AG04450 (cell line): ENCODE results near the gene VMAC. TPM values are rescaled to one million over a fixed set of nuclear protein-coding genes. Genes with fewer than 3 reads are reported as not detected.
A peak's percentile ranks its signal among the peaks of the same experiment; 100 is the strongest.

Source experiments
- CTCF ChIA-PET: fragments of 300-600, 350-600 bp; formaldehyde crosslinking; extraction: SDS; loops from one replicate; lab custom pipeline; 2022; ENCODE audit warnings: antibody characterized with exemption, inconsistent platforms; lab: Charles Lee
- POLR2A ChIA-PET: fragments of 350-600 bp; formaldehyde crosslinking; extraction: SDS; loops from one replicate; lab custom pipeline; 2021; ENCODE audit warnings: antibody characterized with exemption, inconsistent platforms; lab: Yijun Ruan, JAX
- DNase-seq: peaks from one replicate; pipeline ENCODE4 v3.0.0-alpha.2; 2011; ENCODE audit warnings: low read depth, low spot score
- H3K27ac ChIP-seq: one replicate; pipeline ENCODE4 v1.5.1; 2012; ENCODE audit warnings: low read depth, low read length, control low read depth
- H3K27me3 ChIP-seq: one replicate; pipeline ENCODE4 v1.6.0; 2012; ENCODE audit warnings: low read length; ENCODE audit not compliant: control insufficient read depth, insufficient read depth
- H3K4me3 ChIP-seq: 2 replicates; pipeline ENCODE4 v1.5.1; 2011; ENCODE audit warnings: mild to moderate bottlenecking, low read depth, low read length, control low read depth
- H3K9me3 ChIP-seq: 2 replicates; pipeline ENCODE4 v1.5.1; 2012; ENCODE audit warnings: low read length; ENCODE audit not compliant: control insufficient read depth, insufficient read depth
- polyA plus RNA-seq: library from polyadenylated mRNA; depleted of rRNA; stranded (reverse); fragments of >200 nt; gene quantifications from 2 replicates; pipeline ENCODE4 v1.2.3, GENCODE V29; 2011
- TF ChIP-seq, protein P1 (sequence below): IDR thresholded peaks from 2 replicates; pipeline ENCODE4 v1.5.1; 2011; ENCODE audit warnings: low read depth, low read length, control low read depth, inconsistent platforms

VMAC gene
- polyA plus RNA-seq, 1 experiment, result 2.5 TPM

DNA sequence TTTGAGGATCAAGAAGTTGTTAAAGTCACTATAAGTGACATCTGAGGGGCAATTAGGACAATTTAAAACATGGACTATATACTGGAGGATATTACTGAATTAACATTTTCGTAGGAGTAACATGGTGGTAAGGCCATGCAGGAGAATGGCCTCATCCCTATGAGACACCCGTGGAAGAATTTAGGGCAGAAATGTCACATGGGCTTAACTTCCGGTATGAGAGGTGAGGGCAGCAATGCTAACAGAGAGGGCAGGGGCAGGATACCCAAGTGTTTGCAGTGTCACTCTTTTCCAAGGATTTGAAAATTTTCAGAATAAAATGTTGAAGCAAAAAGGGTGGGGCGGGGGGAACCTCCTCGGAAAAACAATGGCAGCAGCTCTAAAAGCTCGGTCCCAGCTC lies 49.6 kb downstream of the VMAC start:
- CTCF ChIA-PET, result interaction anchor here (0.9 to 12.8 kb wide), 2 partner anchors 13 to 267 kb away, joined by 5 to 72 read pairs; no protein-coding TSS in a partner anchor
- POLR2A ChIA-PET, result interaction anchor here (0.6 to 3.5 kb wide), 4 partner anchors 19 to 126 kb away, joined by 3 to 10 read pairs (median 4); no protein-coding TSS in a partner anchor
- Histone ChIP-seq H3K27ac (peak overlapping the region; percentile 89), H3K4me3 (no peak overlapping the region), H3K9me3 (no peaks in the 10 kb centered on the region), H3K27me3 (no peaks in the 10 kb centered on the region)
- DNase-seq, result no peak
- TF ChIP-seq, protein P1, sequence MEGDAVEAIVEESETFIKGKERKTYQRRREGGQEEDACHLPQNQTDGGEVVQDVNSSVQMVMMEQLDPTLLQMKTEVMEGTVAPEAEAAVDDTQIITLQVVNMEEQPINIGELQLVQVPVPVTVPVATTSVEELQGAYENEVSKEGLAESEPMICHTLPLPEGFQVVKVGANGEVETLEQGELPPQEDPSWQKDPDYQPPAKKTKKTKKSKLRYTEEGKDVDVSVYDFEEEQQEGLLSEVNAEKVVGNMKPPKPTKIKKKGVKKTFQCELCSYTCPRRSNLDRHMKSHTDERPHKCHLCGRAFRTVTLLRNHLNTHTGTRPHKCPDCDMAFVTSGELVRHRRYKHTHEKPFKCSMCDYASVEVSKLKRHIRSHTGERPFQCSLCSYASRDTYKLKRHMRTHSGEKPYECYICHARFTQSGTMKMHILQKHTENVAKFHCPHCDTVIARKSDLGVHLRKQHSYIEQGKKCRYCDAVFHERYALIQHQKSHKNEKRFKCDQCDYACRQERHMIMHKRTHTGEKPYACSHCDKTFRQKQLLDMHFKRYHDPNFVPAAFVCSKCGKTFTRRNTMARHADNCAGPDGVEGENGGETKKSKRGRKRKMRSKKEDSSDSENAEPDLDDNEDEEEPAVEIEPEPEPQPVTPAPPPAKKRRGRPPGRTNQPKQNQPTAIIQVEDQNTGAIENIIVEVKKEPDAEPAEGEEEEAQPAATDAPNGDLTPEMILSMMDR, result no peak

DNA sequence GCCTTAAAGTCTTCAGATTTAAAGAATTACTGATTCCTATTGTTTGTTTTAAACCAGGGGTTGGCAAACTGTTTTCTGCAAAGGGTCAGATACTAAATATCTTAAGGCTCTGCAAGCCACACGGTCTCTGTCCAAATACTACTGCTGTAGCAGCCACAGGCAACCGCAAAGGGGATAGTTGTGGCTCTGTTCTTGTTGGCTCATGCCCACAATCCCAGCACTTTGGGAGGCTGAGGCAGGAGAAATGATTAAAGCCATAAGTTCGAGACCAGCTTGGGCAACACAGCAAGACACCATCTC lies 50.9 kb downstream of the VMAC start:
- H3K27me3 ChIP-seq, result no peaks in the 10 kb centered on the region
- DNase-seq, result no peak
- peak overlapping the region; percentile 39 for H3K27ac ChIP-seq
- no peak overlapping the region for H3K4me3 ChIP-seq
- H3K9me3 ChIP-seq, result no peaks in the 10 kb centered on the region
- TF ChIP-seq, protein P1, result no peak
- ChIA-PET POLR2A (interaction anchor here (1.3 to 1.4 kb wide), 2 partner anchors 11 to 12 kb away, joined by 3 read pairs; no protein-coding TSS in a partner anchor), CTCF (interaction anchor here (12.8 kb wide), 1 partner anchor 12 kb away, joined by 72 read pairs; no protein-coding TSS in a partner anchor)

DNA sequence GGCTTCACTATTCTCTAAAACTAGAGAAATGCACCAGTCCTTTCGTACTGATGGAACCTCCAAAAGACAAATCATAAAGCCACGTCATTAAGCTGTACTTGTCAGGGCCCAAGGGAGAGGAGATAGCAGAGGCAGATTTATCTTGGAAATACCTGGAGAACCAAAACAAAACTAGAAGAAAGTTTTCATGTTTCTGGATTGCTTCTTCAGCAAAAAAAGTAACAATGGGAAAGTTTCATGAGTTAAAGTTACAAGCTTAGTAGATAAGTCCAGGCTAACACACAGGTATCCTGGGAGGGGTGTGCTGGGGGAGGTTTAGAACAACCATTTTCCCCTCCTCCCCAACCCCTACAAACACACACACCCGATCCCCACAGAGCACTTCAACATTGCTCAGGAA lies 51.7 kb downstream of the VMAC start:
- Histone ChIP-seq H3K9me3 (no peaks in the 10 kb centered on the region), H3K27ac (no peak overlapping the region), H3K4me3 (no peak overlapping the region), H3K27me3 (no peaks in the 10 kb centered on the region)
- CTCF ChIA-PET, result interaction anchor here (2.0 to 12.8 kb wide), 2 partner anchors 11 to 152 kb away, joined by 14 to 72 read pairs; partner anchors contain the start of gene NRTN
- POLR2A ChIA-PET, result interaction anchor here (0.9 to 1.4 kb wide), 3 partner anchors 10 to 92 kb away, joined by 3 read pairs; no protein-coding TSS in a partner anchor
- DNase-seq, result no peak
- TF ChIP-seq, protein P1, result no peak

DNA sequence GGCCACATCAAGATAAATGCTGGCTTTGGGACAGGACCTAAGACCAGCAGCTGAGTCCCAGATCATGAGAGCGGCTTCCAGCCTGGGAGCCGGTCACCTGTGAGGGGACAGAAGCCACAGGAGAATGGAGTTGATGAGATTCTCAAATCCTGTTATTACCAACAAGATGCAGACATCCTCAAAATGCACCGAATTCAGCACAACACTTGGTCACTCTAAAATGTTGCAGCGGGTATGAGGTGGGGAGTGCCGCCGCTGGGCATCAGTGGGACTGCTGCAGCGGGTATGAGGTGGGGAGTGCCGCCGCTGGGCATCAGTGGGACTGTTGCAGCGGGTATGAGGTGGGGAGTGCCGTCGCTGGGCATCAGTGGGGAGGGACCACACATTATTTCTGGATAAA lies 52.1 kb downstream of the VMAC start:
- H3K9me3 ChIP-seq, result no peaks in the 10 kb centered on the region
- no peak overlapping the region for H3K4me3 ChIP-seq
- H3K27ac ChIP-seq, result no peak overlapping the region
- H3K27me3 ChIP-seq, result no peaks in the 10 kb centered on the region
- ChIA-PET CTCF (interaction anchor here (2.0 to 12.8 kb wide), 2 partner anchors 10 to 153 kb away, joined by 14 to 72 read pairs; partner anchors contain the start of gene NRTN), POLR2A (interaction anchor here (0.9 to 1.1 kb wide), 2 partner anchors 52 to 92 kb away, joined by 3 read pairs; no protein-coding TSS in a partner anchor)
- TF ChIP-seq, protein P1, result no peak
- no peak for DNase-seq

DNA sequence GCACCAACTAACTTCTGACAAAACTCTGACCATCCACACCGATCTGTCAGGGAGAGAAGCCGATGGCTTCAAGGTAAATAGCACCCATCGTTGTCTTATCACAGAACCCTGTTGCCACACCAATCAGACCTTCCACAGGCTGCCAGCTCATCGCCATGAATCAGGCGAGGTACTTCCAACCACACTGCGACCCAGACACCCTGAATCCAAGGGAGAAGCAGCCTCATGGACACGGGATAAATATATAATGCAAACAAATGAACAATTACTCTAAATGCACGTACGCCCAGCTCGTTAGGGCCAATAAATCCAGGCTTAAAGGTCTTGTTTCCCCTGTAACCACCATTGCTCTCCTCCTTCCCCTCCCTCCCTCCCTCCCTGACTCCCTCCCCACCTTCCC lies 52.5 kb downstream of the VMAC start:
- Histone ChIP-seq H3K27ac (no peak overlapping the region), H3K27me3 (no peaks in the 10 kb centered on the region), H3K4me3 (no peak overlapping the region), H3K9me3 (no peaks in the 10 kb centered on the region)
- POLR2A ChIA-PET, result interaction anchor here (1.1 kb wide), 1 partner anchor 53 kb away, joined by 3 read pairs; no protein-coding TSS in a partner anchor
- TF ChIP-seq, protein P1, result no peak
- CTCF ChIA-PET, result interaction anchor here (2.0 to 12.8 kb wide), 2 partner anchors 10 to 153 kb away, joined by 14 to 72 read pairs; partner anchors contain the start of gene NRTN
- no peak for DNase-seq
